Measurements from ENCODE around the gene CCDC93.

Gene CCDC93, protein sequence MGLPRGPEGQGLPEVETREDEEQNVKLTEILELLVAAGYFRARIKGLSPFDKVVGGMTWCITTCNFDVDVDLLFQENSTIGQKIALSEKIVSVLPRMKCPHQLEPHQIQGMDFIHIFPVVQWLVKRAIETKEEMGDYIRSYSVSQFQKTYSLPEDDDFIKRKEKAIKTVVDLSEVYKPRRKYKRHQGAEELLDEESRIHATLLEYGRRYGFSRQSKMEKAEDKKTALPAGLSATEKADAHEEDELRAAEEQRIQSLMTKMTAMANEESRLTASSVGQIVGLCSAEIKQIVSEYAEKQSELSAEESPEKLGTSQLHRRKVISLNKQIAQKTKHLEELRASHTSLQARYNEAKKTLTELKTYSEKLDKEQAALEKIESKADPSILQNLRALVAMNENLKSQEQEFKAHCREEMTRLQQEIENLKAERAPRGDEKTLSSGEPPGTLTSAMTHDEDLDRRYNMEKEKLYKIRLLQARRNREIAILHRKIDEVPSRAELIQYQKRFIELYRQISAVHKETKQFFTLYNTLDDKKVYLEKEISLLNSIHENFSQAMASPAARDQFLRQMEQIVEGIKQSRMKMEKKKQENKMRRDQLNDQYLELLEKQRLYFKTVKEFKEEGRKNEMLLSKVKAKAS

GRCh38 chr2:118013724-118014491 is at the start of gene CCDC93:
Gene CCDC93 (minus strand): TSS chr2:118014070. CDS start chr2:118013995, 75 bp downstream.
- DNase-seq (ENCODE audit: low spot score), result peak; percentile 99

GRCh38 chr2:118062669-118063068 is 48.8 kb upstream of the CCDC93 start:
- DNase-seq (ENCODE audit: low spot score), result no peak

DNA sequence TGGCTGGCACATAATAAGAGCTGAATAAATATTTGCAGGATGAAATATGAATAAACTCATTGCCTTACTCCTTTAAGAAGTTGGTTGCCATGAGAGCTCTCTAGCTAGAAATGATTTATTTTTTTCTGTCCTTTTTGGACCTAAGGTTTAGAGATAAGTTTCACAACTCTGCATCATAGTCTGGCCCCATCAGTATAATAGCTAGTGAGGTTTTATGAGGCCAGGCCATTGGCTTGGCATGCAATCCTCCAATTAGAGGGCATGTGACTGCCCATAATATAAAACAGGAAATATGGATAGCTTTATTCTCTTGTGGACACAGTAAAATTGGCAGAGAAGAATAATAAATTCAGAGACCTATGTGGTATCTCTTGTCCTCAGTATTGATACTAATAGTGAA is 48.2 kb upstream of the CCDC93 start:
- no peak for DNase-seq (ENCODE audit: low spot score)

GRCh38 chr2:118061135-118061955 is 47.5 kb upstream of the CCDC93 start:
- peak; percentile 4 for DNase-seq (ENCODE audit: low spot score)

- peak; percentile 12 for DNase-seq (ENCODE audit: low spot score)
Measured at GRCh38 chr2:118059919-118060478, 46.1 kb upstream of the CCDC93 start.

- no peak for DNase-seq (ENCODE audit: low spot score)
Measured at GRCh38 chr2:118058951-118059350, 45.1 kb upstream of the CCDC93 start.

DNA sequence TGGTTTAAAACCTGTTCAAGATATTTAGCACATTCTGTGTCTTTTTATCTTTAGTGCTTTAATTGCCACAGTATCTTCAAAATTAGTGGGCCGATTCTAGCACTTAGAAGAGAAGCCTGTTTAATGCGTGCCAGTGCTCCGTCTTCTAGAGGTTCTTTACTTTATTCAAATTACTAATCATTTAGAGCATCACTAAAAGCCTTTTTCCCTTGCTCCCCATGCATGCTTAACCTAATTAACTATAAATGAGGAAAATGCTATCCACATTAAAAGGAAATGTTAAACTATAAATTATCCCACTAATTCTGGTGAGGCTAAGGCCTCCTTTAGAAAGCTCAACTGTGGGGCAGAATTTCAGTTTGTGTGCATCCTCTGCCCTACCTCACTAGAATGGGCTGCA is 42.9 kb upstream of the CCDC93 start:
- DNase-seq (ENCODE audit: low spot score), result no peak

GRCh38 chr2:118056165-118056534 is 42.3 kb upstream of the CCDC93 start:
- no peak for DNase-seq (ENCODE audit: low spot score)

GRCh38 chr2:118055512-118056164 is 41.8 kb upstream of the CCDC93 start:
- no peak for DNase-seq (ENCODE audit: low spot score)

DNA sequence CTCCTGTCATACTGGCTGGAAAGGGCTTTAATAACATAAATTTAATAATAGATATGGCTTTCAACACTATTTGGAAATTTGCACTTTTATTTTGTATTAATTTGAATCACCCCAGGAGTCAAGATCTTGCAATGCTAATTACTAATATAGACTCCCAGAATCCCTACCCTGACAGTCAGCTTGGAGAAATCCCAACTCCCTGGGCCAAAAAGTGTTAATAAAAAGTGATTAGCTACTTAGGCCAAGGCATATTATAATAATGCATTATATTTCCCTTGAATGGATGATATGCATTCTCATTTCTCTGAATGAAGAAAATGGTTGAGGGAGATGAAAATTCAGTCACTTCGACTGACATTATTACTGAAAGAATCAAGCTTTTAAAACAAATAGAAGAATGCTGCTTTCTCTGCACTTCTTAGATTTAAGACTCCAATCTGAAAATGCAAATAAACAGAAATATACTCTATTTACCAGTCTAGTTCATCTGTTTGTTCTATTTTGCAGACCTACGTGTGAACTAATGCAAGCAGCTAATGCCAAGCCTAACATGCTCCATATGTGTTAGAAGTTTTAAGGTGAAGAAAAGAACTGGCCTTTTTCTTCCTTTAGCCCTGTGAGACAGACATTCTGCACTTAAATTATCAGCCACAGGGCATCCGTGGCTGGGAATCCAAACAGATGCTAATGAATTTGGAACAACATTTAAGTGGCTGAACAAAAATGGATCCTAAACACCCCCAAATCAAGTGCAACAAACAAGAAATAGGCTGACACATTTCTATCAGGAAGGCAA is 40.5 kb upstream of the CCDC93 start:
- no peak for DNase-seq (ENCODE audit: low spot score)

- no peak for DNase-seq (ENCODE audit: low spot score)
Measured at GRCh38 chr2:118053681-118054080, 39.8 kb upstream of the CCDC93 start.

DNA sequence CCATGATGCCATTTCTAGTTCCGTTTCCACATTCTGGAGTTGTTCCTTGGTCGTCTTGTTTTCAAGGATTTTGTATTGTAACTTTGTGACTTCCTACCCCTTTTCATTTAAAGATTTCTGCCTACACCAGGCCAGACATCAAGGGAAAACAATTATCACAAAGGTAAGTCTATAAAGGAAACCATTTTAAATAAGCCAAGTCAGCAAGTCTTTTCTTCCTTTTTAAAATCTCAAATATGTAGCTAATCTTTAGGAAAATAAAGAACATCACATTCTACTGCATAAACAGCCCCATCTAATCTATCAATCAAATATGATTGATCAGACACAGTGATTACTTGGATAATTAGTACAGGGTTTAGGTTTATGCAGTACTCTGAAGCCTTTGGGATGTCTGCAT is 38.6 kb upstream of the CCDC93 start:
- no peak for DNase-seq (ENCODE audit: low spot score)

DNA sequence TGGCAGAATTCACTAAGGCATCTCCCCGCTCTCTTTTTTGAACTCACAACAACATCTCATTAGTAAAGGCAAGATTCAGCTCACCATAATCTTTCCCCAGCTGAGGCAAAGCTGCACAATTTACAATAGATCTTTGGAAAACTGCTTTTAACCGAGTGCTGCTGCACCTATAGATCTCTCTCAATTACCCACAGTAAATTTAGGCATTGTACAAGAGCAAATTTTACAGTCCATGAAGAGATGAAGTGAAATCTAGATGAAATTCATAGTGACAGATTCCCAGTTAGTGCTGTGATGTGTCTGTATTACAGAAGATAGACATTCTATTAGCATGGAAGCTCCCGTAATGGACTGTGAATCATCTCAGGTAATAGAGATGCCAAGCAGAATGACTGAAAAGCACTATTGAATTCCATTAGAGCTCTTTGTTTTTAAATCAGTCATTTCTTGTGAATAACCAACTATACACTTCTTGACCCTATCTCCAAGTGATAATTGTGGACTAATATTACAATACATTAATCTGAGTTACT is 38.0 kb upstream of the CCDC93 start:
- no peak for DNase-seq (ENCODE audit: low spot score)

DNA sequence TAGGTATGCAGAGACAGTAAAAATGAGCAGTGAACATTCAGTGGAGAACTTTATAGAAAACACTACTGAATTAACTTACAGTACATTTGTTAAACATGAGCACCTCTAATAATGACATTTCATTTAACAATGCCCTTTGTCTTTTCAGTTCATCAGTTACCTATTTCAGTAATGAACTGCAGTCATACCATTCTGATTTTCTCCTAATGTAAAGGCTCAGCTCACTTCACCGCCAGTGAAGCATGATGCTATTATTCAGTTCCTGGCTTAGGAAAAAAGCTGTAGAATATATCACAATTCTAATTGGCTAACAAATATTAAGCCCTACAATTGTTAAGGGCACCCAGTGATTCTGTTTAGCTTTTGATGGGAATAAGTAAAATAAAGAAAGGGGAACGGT is 37.1 kb upstream of the CCDC93 start:
- DNase-seq (ENCODE audit: low spot score), result no peak

DNA sequence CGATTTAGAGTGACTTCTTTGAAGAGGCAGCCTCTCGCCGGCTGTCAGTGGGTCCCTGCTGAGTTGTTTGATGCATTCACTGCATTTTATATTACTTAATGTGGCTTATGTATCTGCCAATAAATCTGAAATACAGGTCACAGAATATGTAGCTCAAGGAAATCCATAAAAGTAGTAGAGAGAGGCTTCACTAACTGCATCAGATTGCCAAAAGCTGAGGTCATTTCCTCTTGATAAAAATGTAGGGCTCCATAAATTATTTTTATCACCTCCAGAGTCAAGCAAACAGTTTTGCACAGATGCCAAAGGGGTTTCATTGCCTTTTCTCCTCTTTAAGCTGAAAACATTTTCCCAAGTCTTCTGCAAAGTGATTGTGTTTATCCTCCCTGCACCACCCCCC is 36.5 kb upstream of the CCDC93 start:
- no peak for DNase-seq (ENCODE audit: low spot score)

DNA sequence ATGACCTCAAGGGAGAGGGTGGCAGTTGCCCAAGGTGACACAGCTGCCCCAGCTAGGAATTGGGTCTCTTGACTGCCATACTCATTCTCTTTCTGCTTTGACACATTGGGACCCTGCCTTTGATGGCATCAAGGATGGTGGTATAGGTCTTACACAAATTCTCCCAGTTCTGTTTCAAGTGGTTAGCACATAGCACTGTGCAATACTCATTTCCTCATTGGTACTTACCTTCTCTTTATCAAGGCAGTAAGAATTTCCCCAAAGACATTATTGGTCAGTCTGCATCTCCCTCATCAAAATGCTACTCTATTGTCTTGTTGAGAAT is 35.9 kb upstream of the CCDC93 start:
- DNase-seq (ENCODE audit: low spot score), result no peak

DNA sequence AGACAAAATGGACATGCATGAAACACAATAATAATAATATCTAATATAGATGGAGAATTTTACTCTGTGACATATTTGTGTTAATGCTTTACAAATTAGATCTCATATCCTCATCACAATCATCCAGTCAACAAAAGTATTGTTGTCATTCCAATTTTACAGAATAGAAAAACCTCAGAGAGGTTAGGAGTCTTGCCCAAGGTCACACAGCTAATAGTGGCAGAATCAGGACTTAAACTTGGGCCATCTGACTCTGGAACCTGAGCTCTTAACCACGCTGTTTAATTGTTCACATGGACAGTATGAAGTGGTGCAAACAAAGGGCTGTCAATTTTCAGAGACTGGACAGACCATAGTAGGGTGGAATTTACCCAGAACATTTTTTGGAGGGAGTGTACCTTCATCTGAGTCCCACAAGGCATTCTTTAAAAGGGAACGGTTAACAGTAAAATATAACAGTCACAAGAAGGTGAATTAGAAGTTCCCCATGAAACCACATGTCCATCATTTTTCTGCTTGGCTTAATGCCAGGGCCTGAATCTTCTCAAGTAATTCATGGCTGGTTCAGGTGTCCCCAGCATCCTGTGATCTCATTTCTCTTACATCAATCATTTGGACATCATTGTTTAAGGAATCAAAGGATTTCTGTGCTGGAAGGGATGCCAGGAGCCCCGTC is 35.4 kb upstream of the CCDC93 start:
- no peak for DNase-seq (ENCODE audit: low spot score)

DNA sequence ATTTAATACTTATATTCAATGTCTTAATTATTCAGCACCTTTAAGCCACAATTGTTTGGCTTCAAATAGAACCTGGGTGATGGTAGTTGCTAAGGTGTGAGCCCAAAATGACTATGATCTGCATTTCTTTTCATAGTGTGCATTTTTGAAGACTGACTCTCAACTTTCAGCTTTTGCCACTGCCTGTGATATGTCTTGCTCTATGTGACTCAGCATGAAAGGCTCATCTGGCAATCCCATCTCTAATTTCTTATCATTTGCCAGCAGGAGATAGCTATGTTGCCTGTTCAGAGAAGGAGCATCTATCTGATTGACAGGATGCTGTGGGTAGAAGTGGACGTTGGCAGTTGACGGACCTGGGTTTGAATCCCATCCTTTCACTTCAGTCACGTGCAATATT is 34.5 kb upstream of the CCDC93 start:
- no peak for DNase-seq (ENCODE audit: low spot score)

- no peak for DNase-seq (ENCODE audit: low spot score)
Measured at GRCh38 chr2:118047380-118047826, 33.5 kb upstream of the CCDC93 start.

Data from hepatic stellate cell (primary cell).